Effector memory CD8-positive, alpha-beta T cell (primary cell): ENCODE measurements around the gene MED31.
"Not testable (repeated sequence)": the region's sequence is repeated elsewhere in the genome, so short reads cannot be mapped to it uniquely, and the experiment has no call there.

ENCODE experiments used
- ATAC-seq: fragments of 150-1000 bp; cut with Tn5 transposase; replicated peaks from 2 replicates; pipeline ENCODE4 v1.10.0; 2021; ENCODE audit warnings: mild to moderate bottlenecking, moderate library complexity
- DNase-seq, 3 experiments: peaks; one replicate each; pipeline ENCODE4 v3.0.0; 2021
- H3K27ac Mint-ChIP-seq, 2 donors: one replicate each; pipeline ENCODE4 v1.8.0; 2022; ENCODE audit warnings: mild to moderate bottlenecking in 2 of 2, mixed read lengths in 2 of 2, moderate library complexity in 2 of 2
- H3K27me3 Mint-ChIP-seq, 2 donors: one replicate each; pipeline ENCODE4 v1.8.0; 2022; ENCODE audit warnings: mixed read lengths in 2 of 2
- H3K36me3 Mint-ChIP-seq: one replicate; pipeline ENCODE4 v1.8.0; 2022; ENCODE audit warnings: mild to moderate bottlenecking, moderate library complexity, mixed read lengths; ENCODE audit not compliant: insufficient read depth
- H3K4me1 Mint-ChIP-seq, 2 donors: one replicate each; pipeline ENCODE4 v1.8.0; 2022; ENCODE audit warnings: low read depth in 2 of 2, mixed read lengths in 2 of 2
- H3K4me3 Mint-ChIP-seq, 2 donors: one replicate each; pipeline ENCODE4 v1.8.0; 2022; ENCODE audit warnings: mild to moderate bottlenecking in 2 of 2, mixed read lengths in 2 of 2, moderate library complexity in 2 of 2
- H3K9me3 Mint-ChIP-seq, 2 donors: one replicate each; pipeline ENCODE4 v1.8.0; 2022; ENCODE audit warnings: mixed read lengths in 2 of 2

Gene MED31

GRCh38 chr17:6657633-6658287 is 6.4 kb upstream of the MED31 start:
- H3K9me3 Mint-ChIP-seq = no peaks in the 10 kb centered on the region
- H3K27me3 Mint-ChIP-seq = peaks cover 0 to 13% of the 10 kb centered on the region in 2 donors
- H3K27ac Mint-ChIP-seq = peak overlapping the region; percentile 89 to 93
- DNase-seq (no peak), ATAC-seq (no peak)
- H3K4me1 Mint-ChIP-seq = peaks cover 27% of the 10 kb centered on the region in 2 donors
- peaks cover 4% of the 10 kb centered on the region for H3K36me3 Mint-ChIP-seq
- peak overlapping the region; percentile 90 to 91 for H3K4me3 Mint-ChIP-seq

DNA sequence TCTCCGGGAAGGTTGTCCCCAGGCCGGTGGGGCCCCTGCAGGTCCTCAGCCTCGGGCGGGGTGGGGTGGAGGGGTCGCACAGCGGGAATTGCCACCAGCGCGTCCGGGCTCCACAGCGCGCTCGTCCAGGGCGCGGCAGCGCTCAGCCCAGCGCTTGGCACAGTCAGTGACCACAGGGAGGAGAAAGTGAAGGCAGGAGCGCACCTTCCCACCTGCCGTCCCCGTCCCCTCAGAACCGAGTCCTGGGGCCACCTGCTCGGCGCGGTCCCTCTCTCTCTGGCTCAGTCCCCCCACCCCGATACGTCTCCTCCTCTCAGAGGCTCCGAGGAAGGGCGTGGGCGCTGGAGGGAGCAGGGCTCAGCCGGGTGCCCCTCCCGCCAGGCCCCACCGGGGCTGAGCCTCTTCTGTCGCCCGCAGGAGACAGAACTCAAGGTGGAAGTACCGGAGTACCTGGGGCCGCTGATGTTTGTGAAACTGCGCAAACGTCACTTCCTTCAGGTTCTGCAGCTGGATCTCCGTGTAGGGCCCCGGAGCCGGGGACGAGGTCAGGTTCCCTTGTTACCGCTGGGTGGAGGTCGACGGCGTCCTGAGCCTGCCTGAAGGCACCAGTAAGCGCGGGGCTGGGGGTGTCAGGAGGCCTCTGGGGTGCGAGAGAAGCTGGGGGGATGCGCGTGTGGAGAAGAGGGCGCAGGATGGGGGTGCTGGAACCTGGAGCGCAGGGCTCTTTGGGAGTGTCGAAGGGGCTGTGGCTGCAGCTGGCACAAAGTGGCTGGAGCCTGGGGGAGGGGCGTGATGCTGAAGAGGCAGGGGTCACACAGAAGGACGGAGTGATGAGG is 5.6 kb upstream of the MED31 start:
- Mint-ChIP-seq H3K4me3 (peak overlapping the region; percentile 90 to 91), H3K27me3 (peaks cover 0 to 13% of the 10 kb centered on the region in 2 donors), H3K4me1 (peaks cover 31 to 33% of the 10 kb centered on the region in 2 donors), H3K27ac (peak overlapping the region; percentile 89 to 93)
- H3K9me3 Mint-ChIP-seq, H3K36me3 Mint-ChIP-seq: not testable (repeated sequence)
- DNase-seq (peak; percentile 28 to 39 (median 34)), ATAC-seq (peak; percentile 92)

GRCh38 chr17:6655732-6656361 is 4.4 kb upstream of the MED31 start:
- DNase-seq, ATAC-seq, H3K9me3 Mint-ChIP-seq: not testable (repeated sequence)
- Mint-ChIP-seq H3K36me3 (peaks cover 13% of the 10 kb centered on the region), H3K27me3 (peaks cover 0 to 13% of the 10 kb centered on the region in 2 donors), H3K4me1 (peaks cover 32 to 33% of the 10 kb centered on the region in 2 donors), H3K27ac (peak overlapping the region in 1 of 2 donors; percentile 77), H3K4me3 (peak overlapping the region; percentile 63 to 74)

DNA sequence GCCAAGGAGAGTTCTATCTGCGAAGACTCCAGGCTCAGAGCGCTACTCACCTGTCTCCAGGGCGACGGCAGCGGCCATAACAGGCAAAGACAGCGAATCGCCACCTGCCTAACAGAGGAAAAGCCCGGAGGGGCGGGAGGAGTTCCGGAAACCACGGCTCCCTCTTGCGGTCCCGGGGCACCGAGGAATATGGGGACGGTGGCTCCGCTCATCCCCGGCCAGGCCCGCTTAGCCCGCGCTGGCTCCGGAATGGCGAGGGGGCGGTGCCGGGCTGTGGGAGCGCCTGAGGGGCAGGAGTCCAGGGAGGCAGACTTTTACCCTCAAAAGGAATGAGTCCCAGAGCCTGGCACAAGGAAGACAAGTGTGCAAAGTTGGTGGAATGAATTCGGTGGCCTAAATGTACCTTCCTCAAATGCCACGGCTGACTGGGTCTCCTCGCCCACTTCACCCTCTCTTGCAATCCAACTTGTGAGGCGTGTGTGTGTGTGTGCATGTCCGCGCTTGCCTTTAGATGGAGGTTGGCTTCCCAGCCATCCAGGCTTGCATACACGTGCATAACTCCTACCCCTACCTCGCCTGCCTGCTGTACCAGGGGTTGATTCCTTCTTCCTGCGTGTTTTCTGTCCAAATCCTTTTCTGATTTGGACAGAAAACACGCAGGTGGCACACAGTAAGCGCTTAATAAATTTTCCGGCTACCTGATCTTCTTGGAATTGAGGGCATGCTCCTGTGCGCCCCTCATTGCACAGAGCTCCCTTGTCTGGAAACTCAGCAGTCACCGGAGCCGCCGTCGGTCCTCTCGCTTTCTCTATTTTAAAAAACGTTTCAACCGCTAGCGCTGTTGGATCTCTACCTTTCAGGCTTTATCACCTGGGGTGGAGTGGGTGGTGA is 3.7 kb upstream of the MED31 start:
- no peak overlapping the region for H3K27ac Mint-ChIP-seq
- ATAC-seq = no peak
- peaks cover 19% of the 10 kb centered on the region for H3K36me3 Mint-ChIP-seq
- H3K9me3 Mint-ChIP-seq = no peaks in the 10 kb centered on the region
- no peak for DNase-seq
- peak overlapping the region in 1 of 2 donors; percentile 46 for H3K4me3 Mint-ChIP-seq
- peaks cover 32 to 33% of the 10 kb centered on the region in 2 donors for H3K4me1 Mint-ChIP-seq
- H3K27me3 Mint-ChIP-seq = peaks cover 0 to 5% of the 10 kb centered on the region in 2 donors

- DNase-seq (no peak), ATAC-seq (no peak)
- H3K4me1 Mint-ChIP-seq = peaks cover 26 to 41% of the 10 kb centered on the region in 2 donors
- H3K27ac Mint-ChIP-seq = peak overlapping the region; percentile 100
- peak overlapping the region; percentile 95 to 96 for H3K4me3 Mint-ChIP-seq
- H3K27me3 Mint-ChIP-seq = no peaks in the 10 kb centered on the region
- H3K9me3 Mint-ChIP-seq = no peaks in the 10 kb centered on the region
- peaks cover 23% of the 10 kb centered on the region for H3K36me3 Mint-ChIP-seq
These were observed 581 bp upstream of the MED31 start for GRCh38 chr17:6651919-6652452.

GRCh38 chr17:6648181-6648580 is 3.2 kb downstream of the MED31 start:
- ATAC-seq (no peak), DNase-seq (no peak)
- peaks cover 35% of the 10 kb centered on the region for H3K36me3 Mint-ChIP-seq
- H3K4me1 Mint-ChIP-seq = peaks cover 23 to 54% of the 10 kb centered on the region in 2 donors
- no peak overlapping the region for H3K4me3 Mint-ChIP-seq
- H3K27me3 Mint-ChIP-seq = no peaks in the 10 kb centered on the region
- H3K27ac Mint-ChIP-seq = peak overlapping the region; percentile 22 to 29
- H3K9me3 Mint-ChIP-seq = no peaks in the 10 kb centered on the region

DNA sequence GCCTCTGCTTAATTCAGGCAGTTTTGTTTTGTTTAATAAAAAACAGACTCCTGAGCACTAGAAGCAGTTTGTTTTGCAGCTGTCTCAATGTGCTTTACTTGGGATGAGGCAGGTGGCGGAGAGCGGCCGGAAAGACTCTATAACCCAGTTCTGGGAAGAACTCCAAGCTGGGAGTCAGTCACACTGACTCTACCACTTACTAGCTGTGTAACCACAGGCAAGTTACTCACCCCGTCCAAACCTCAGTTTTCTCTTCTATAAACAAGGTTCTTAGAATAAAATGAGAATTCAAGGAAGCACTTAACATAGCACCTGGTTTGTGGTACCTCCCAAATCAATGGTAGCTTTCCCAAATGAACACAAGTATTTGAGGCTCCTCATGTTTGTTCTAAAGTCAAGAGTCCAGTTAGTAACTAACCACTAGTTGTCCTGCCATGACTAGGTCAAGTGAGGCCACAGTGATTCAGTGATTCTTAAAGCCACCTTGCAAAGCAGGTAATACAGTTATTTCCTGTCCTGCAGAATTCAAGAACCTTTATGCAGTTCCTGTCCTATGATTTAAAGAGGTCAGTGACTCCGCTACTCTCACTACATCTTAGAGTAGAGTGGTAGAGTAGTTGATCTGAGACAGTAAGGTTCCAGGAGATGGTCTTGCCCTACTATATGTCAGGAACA is 7.8 kb downstream of the MED31 start:
- peaks cover 40% of the 10 kb centered on the region for H3K36me3 Mint-ChIP-seq
- DNase-seq (no peak), ATAC-seq (no peak)
- peaks cover 27 to 69% of the 10 kb centered on the region in 2 donors for H3K4me1 Mint-ChIP-seq
- no peaks in the 10 kb centered on the region for H3K27me3 Mint-ChIP-seq
- peak overlapping the region in 1 of 2 donors; percentile 41 for H3K27ac Mint-ChIP-seq
- H3K4me3 Mint-ChIP-seq = no peak overlapping the region
- no peaks in the 10 kb centered on the region for H3K9me3 Mint-ChIP-seq

GRCh38 chr17:6642592-6642991 is 8.8 kb downstream of the MED31 start:
- Mint-ChIP-seq H3K36me3 (peaks cover 40% of the 10 kb centered on the region), H3K4me3 (peak overlapping the region in 1 of 2 donors; percentile 94), H3K4me1 (peaks cover 35 to 69% of the 10 kb centered on the region in 2 donors), H3K9me3 (no peaks in the 10 kb centered on the region), H3K27me3 (no peaks in the 10 kb centered on the region), H3K27ac (peak overlapping the region; percentile 41 to 69)
- no peak for DNase-seq
- ATAC-seq = no peak

DNA sequence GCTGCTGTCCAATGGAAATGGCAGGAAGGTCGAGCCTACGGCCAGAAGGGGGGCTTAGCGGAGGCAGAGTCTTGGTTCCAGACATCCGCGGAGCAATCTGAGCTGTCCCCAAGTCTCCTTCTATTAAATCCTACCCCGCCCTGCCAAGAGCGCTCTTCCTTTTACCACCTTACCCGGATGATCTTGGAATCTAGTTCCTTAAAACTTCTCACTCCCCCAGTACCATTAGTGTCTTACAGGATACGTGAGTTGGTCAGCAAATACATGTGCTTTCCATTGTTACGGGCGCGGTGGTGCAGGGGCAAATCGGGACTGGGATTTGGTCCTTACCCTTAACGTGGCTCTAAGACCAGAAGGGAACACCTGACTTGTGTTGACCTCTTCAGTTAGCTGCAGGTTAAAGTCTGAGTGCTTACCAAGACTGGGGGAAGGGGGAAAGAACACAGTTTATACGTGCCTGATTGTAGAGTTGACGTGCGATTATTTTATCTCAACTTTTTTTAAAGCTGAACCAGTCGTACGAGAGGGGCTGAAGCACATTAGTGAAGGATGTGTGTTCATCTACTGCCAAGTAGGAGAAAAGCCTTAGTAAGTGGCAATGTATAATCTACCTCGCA is 10.1 kb downstream of the MED31 start:
- ATAC-seq = peak; percentile 1
- DNase-seq = peak in 1 of 3 experiments; percentile 13
- peak overlapping the region; percentile 95 to 96 for H3K27ac Mint-ChIP-seq
- peaks cover 39 to 75% of the 10 kb centered on the region in 2 donors for H3K4me1 Mint-ChIP-seq
- H3K4me3 Mint-ChIP-seq = peak overlapping the region; percentile 94 to 96
- no peaks in the 10 kb centered on the region for H3K9me3 Mint-ChIP-seq
- H3K36me3 Mint-ChIP-seq = peaks cover 40% of the 10 kb centered on the region
- no peaks in the 10 kb centered on the region for H3K27me3 Mint-ChIP-seq

DNA sequence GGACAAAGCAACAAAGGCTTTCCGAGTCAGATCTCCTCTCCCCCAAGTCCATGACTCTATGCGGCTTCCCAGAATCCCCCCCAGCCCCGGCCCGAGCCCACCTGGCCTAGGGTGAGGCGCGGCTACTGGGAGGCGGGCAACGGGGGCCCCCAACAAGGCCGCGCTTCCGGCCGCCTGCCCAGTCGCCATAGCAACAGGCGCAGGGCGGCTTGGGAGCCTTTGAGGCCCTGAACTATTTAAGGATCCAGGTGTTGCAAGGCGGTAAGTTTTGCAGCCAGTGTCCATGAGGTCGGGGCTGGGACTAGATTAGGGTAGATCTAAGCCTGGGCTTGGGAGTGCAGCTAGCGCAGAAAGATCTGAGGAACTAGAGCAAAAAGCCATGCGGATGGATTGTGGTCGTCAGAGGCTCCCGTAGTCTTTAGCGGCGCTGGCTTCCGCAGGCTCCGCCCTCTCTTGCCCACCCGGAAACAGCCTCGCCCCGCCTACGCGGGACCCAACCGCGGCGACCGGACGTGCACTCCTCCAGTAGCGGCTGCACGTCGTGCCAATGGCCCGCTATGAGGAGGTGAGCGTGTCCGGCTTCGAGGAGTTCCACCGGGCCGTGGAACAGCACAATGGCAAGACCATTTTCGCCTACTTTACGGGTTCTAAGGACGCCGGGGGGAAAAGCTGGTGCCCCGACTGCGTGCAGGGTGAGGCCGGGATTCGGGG is 10.7 kb downstream of the MED31 start, which contains the start of the genes KIAA0753 and TXNDC17:
Gene KIAA0753 (minus strand): TSS at position 176 of the 711 bp plus-strand sequence. CDS start 5,608 bp downstream, outside the sequence.
Gene TXNDC17 (plus strand): TSS at position 525 of the 711 bp plus-strand sequence. CDS start 23 bp downstream, at position 548.
- Mint-ChIP-seq H3K27ac (peak within 1 kb of the TSS; percentile 95 to 96), H3K4me1 (peaks cover 36 to 76% of the 10 kb centered on the region in 2 donors), H3K36me3 (peaks cover 40% of the 10 kb centered on the region), H3K9me3 (no peaks in the 10 kb centered on the region), H3K4me3 (peak within 1 kb of the TSS; percentile 94 to 96), H3K27me3 (no peaks in the 10 kb centered on the region)
- ATAC-seq (peak; percentile 88), DNase-seq (peak; percentile 87 to 89 (median 88))
